OCI-LY1 (cell line): ENCODE measurements around the gene PIK3CA.

Experiments used
- CTCF ChIP-seq: fragments of 200-600 bp; sonication (generic), shearing (Covaris generic); IDR thresholded peaks from 2 replicates; pipeline ENCODE4 v1.5.1; 2017; ENCODE audit warnings: mild to moderate bottlenecking, antibody characterized with exemption, low read length, moderate library complexity, mixed read lengths
- EZH2 ChIP-seq: fragments of 200-600 bp; sonication (generic), shearing (Covaris generic); IDR thresholded peaks from 2 replicates; pipeline ENCODE4 v1.8.0; 2017; ENCODE audit warnings: borderline replicate concordance, mixed run types, mild to moderate bottlenecking, antibody characterized with exemption, low read length, moderate library complexity, mixed read lengths

GRCh38 chr3:179147873-179148615, at the start of gene PIK3CA:
- TF ChIP-seq CTCF, result no peak
- no peak for TF ChIP-seq EZH2
